ENCODE results near the gene RNF215.
A peak's percentile ranks its signal among the peaks of the same experiment; 100 is the strongest.

Gene RNF215

GRCh38 chr22:30434843-30435242 lies 47.6 kb upstream of the RNF215 start:
- H3K27me3 ChIP-seq (ENCODE audit: low read length): no peaks in the 10 kb centered on the region
- peak overlapping the region; percentile 43; the same call in 1 of the 2 replicates for H3K27ac ChIP-seq (ENCODE audit: low read depth, low read length)
- no peaks in the 10 kb centered on the region for H3K9me2 ChIP-seq (replicated peaks; ENCODE audit: insufficient read depth, low read length)
- H3K4me3 ChIP-seq (ENCODE audit: insufficient read depth, low read length, poor library complexity, severe bottlenecking): peak overlapping the region; percentile 35
- no peaks in the 10 kb centered on the region for H3K79me2 ChIP-seq (ENCODE audit: insufficient read depth, low read length)
- H4K20me1 ChIP-seq (ENCODE audit: low read depth, low read length): no peaks in the 10 kb centered on the region
- H3K36me3 ChIP-seq (ENCODE audit: low read length): no peaks in the 10 kb centered on the region
- TF ChIP-seq EZH2phosphoT487 (conservative IDR thresholded peaks at IDR 0.05; ENCODE audit: low read length): no peak
- no peak for TF ChIP-seq CTCF (IDR thresholded peaks at IDR 0.05; ENCODE audit: insufficient read depth, low read length, poor library complexity, severe bottlenecking)
- H3K9me3 ChIP-seq (ENCODE audit: insufficient read depth, low read length): no peaks in the 10 kb centered on the region
- peak overlapping the region; percentile 21; the same call in 1 of the 2 replicates for H3K9ac ChIP-seq (ENCODE audit: low read length)
- no peak overlapping the region for H2AFZ ChIP-seq (ENCODE audit: low read depth, low read length, severe bottlenecking)
- peaks cover 11% of the 10 kb centered on the region for H3F3A ChIP-seq (ENCODE audit: insufficient read depth)
- H3K4me2 ChIP-seq (ENCODE audit: low read depth, low read length, poor library complexity, severe bottlenecking): peak overlapping the region; percentile 55

- H3K4me2 ChIP-seq (ENCODE audit: low read depth, low read length, poor library complexity, severe bottlenecking): no peak overlapping the region
- no peaks in the 10 kb centered on the region for H3K9me2 ChIP-seq (replicated peaks; ENCODE audit: insufficient read depth, low read length)
- H3K36me3 ChIP-seq (ENCODE audit: low read length): no peaks in the 10 kb centered on the region
- H3K79me2 ChIP-seq (ENCODE audit: insufficient read depth, low read length): no peaks in the 10 kb centered on the region
- peaks cover 11% of the 10 kb centered on the region for H3F3A ChIP-seq (ENCODE audit: insufficient read depth)
- no peaks in the 10 kb centered on the region for H3K27me3 ChIP-seq (ENCODE audit: low read length)
- no peak overlapping the region for H3K27ac ChIP-seq (ENCODE audit: low read depth, low read length)
- H3K9ac ChIP-seq (ENCODE audit: low read length): no peak overlapping the region
- no peaks in the 10 kb centered on the region for H4K20me1 ChIP-seq (ENCODE audit: low read depth, low read length)
- TF ChIP-seq CTCF (IDR thresholded peaks at IDR 0.05; ENCODE audit: insufficient read depth, low read length, poor library complexity, severe bottlenecking): no peak
- no peak for TF ChIP-seq EZH2phosphoT487 (conservative IDR thresholded peaks at IDR 0.05; ENCODE audit: low read length)
- H3K9me3 ChIP-seq (ENCODE audit: insufficient read depth, low read length): no peaks in the 10 kb centered on the region
- no peak overlapping the region for H2AFZ ChIP-seq (ENCODE audit: low read depth, low read length, severe bottlenecking)
- H3K4me3 ChIP-seq (ENCODE audit: insufficient read depth, low read length, poor library complexity, severe bottlenecking): no peak overlapping the region
These were observed 46.6 kb upstream of the RNF215 start for GRCh38 chr22:30433773-30434172.

GRCh38 chr22:30433227-30433626 lies 46.0 kb upstream of the RNF215 start:
- Histone ChIP-seq H2AFZ (ENCODE audit: low read depth, low read length, severe bottlenecking) (no peak overlapping the region), H3K9ac (ENCODE audit: low read length) (no peak overlapping the region), H3F3A (ENCODE audit: insufficient read depth) (peaks cover 11% of the 10 kb centered on the region), H3K27me3 (ENCODE audit: low read length) (no peaks in the 10 kb centered on the region), H3K4me2 (ENCODE audit: low read depth, low read length, poor library complexity, severe bottlenecking) (no peak overlapping the region), H3K36me3 (ENCODE audit: low read length) (no peaks in the 10 kb centered on the region), H4K20me1 (ENCODE audit: low read depth, low read length) (no peaks in the 10 kb centered on the region), H3K27ac (ENCODE audit: low read depth, low read length) (no peak overlapping the region), H3K4me3 (ENCODE audit: insufficient read depth, low read length, poor library complexity, severe bottlenecking) (no peak overlapping the region), H3K9me3 (ENCODE audit: insufficient read depth, low read length) (no peaks in the 10 kb centered on the region), H3K79me2 (ENCODE audit: insufficient read depth, low read length) (no peaks in the 10 kb centered on the region), H3K9me2 (replicated peaks; ENCODE audit: insufficient read depth, low read length) (no peaks in the 10 kb centered on the region)
- no peak for TF ChIP-seq CTCF (IDR thresholded peaks at IDR 0.05; ENCODE audit: insufficient read depth, low read length, poor library complexity, severe bottlenecking)
- no peak for TF ChIP-seq EZH2phosphoT487 (conservative IDR thresholded peaks at IDR 0.05; ENCODE audit: low read length)

Data from SU-DHL-6 (cell line).